DOHH2 (cell line): ENCODE measurements around the gene NPHP1.
"Not testable (repeated sequence)": the region's sequence is repeated elsewhere in the genome, so short reads cannot be mapped to it uniquely, and the experiment has no call there.

Source experiments
- CTCF ChIP-seq: fragments of 200-600 bp; sonication (generic); IDR thresholded peaks from one replicate; pipeline ENCODE4 v1.5.1; 2014; ENCODE audit warnings: antibody characterized with exemption, mild to moderate bottlenecking, low read depth, low read length; ENCODE audit not compliant: poor library complexity, severe bottlenecking
- EZH2phosphoT487 ChIP-seq: fragments of 200-600 bp; sonication (generic); IDR thresholded peaks from 2 replicates; pipeline ENCODE4 v1.6.1; 2017; ENCODE audit warnings: borderline replicate concordance, mild to moderate bottlenecking, antibody characterized with exemption, low read length, moderate library complexity, mixed read lengths

DNA sequence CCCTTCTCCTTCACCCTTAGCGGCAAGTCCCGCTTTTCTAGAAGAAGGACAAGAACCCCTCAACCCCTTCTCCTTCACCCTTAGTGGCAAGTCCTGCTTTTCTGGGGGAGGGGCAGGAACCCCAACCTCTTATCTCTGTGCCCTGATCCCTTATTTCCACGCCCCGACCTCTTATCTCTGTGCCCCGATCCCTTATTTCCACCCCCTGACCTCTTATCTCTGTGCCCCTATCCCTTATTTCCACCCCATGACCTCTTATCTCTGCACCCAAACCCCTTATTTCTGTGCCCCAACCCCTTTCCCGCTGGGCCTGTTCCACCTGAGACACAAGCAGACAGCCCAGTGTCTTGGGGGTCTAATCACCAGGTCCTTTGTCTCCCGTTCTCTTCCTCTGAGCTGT, 14.1 kb upstream of the NPHP1 start:
- TF ChIP-seq CTCF, EZH2phosphoT487: not testable (repeated sequence)
